Fibroblast of villous mesenchyme (primary cell): Measurements from ENCODE around the gene SLCO1C1. TPM values are rescaled to one million over a fixed set of nuclear protein-coding genes. Genes with fewer than 3 reads are reported as not detected.

Experiments used
- DNase-seq: peaks from one replicate; pipeline ENCODE4 v3.0.0-alpha.2; 2010; ENCODE audit warnings: low read depth
- H3K4me3 ChIP-seq: 2 replicates; pipeline ENCODE4 v1.5.1; 2011; ENCODE audit warnings: low read depth, mild to moderate bottlenecking, low read length
- total RNA-seq: library from RNA; depleted of rRNA; stranded (reverse); fragments of >200 nt; gene quantifications from 2 replicates; pipeline ENCODE4 v1.2.3, GENCODE V29; 2012
- TF ChIP-seq, protein P1 (sequence below): IDR thresholded peaks from 2 replicates; pipeline ENCODE4 v1.5.1; 2012; ENCODE audit warnings: low read depth, mild to moderate bottlenecking, low read length; ENCODE audit not compliant: insufficient read depth

SLCO1C1 gene
- total RNA-seq, 1 donor, result under 0.01 TPM

DNA sequence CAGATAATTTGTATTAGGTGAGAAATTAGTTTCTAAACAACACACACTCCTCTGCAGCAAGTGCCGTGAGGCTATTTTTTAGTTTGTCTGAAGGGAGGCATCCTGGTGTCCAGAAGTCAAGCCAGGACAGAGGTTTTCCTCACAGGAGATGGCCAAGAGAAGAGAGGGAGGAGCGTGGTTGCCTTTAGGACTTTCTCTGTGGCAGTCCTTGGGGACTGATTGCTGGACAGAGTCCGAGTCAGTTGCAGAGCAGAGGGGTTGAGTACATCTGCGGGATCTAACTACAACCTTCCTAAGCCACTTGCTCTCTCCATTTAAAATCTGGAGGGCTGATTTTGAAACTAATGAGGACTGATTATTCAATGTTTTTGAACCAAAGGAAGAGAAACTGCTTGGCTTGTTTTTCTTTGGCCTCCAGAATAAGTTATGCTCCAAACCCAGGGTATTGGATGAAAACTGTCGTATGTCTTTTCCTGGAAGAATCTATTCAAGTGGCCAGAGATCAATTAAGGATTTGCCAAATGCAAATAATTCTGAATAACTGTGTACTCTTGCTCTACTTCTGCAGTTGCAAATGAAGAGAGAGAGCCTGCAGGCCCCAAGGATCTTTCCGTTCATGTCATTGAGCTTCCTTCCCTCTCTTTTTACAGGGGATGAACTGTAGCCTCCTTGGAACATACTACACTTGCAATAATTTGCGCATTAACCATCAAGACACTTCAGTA, 1.2 kb downstream of the SLCO1C1 start:
- DNase-seq, result no peak
- TF ChIP-seq, protein P1, sequence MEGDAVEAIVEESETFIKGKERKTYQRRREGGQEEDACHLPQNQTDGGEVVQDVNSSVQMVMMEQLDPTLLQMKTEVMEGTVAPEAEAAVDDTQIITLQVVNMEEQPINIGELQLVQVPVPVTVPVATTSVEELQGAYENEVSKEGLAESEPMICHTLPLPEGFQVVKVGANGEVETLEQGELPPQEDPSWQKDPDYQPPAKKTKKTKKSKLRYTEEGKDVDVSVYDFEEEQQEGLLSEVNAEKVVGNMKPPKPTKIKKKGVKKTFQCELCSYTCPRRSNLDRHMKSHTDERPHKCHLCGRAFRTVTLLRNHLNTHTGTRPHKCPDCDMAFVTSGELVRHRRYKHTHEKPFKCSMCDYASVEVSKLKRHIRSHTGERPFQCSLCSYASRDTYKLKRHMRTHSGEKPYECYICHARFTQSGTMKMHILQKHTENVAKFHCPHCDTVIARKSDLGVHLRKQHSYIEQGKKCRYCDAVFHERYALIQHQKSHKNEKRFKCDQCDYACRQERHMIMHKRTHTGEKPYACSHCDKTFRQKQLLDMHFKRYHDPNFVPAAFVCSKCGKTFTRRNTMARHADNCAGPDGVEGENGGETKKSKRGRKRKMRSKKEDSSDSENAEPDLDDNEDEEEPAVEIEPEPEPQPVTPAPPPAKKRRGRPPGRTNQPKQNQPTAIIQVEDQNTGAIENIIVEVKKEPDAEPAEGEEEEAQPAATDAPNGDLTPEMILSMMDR, result no peak
- H3K4me3 ChIP-seq, result no peak overlapping the region

DNA sequence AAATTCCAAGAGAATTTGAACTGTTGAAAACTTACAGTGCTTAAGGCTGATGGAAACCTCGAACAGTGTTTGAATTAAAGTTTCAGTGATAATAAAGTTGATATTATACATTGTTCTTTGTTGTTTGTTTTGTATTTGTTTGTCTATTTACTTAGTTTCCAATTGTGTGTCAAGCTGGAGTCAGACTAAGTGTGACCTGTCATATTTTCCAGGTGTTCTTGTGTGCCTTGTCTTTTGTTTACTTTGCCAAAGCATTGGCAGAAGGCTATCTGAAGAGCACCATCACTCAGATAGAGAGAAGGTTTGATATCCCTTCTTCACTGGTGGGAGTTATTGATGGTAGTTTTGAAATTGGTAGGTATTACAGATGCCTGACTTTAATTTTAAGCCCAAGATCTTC, 6.0 kb downstream of the SLCO1C1 start:
- H3K4me3 ChIP-seq, result no peak overlapping the region
- TF ChIP-seq, protein P1, result no peak
- no peak for DNase-seq

DNA sequence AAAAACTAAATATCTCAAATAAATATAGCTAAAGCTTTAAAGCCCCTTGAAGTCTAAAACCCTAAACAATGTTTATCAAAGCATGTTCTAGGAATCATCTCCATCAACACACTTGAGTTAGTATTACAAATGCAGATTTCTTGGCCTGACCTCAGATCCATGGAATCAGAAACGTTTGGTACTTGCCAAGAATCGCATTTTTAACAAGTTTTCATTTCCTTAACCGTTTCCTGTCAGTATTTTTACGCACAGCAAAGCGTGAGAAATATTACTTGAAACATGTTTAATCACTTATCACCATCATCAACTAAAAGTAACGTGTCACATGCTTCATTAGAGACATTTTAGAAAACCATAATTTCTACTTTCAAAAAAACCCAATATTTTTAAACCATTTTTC, 9.7 kb downstream of the SLCO1C1 start:
- TF ChIP-seq, protein P1, result no peak
- DNase-seq, result no peak
- H3K4me3 ChIP-seq, result no peak overlapping the region

DNA sequence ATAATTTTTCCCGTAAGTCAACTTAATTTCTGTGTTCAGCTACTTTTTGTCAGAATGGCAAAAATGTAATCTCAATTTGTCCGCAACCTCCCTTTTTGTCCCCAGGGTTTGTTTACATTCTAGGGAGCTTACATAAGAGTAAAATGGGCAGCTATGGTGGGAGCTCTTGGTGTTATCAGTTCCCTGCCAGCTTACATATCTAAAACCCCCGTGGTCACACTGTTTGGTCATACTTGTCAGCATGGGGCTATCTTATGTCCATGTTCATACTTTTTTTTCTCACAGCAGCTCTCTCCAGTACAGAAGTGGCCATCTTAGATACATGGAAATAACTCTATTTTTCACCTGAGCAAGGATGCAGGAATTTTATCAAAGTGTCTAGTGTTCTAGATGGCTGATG, 16.7 kb downstream of the SLCO1C1 start:
- TF ChIP-seq, protein P1, result no peak
- no peak overlapping the region for H3K4me3 ChIP-seq
- no peak for DNase-seq

DNA sequence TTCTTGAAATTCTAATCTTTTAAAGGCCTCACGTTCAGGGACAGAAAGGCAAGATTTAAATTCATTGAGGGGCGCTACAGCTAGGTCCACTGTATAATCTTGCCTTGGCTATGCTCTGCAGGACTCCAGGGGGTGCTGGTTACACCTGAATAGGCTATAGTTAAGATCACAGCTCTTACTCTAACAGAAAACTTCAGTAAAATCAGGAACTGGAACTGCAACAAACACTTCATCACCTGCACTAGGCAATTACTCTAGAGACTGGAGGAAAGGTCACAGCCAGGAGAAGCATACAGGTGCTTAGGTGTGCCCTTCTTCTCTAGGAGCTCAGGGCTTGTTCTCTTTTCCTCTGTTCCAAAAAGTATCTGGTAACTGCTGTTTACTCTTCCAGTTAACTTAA, 20.9 kb downstream of the SLCO1C1 start:
- H3K4me3 ChIP-seq, result no peak overlapping the region
- DNase-seq, result no peak
- TF ChIP-seq, protein P1, result no peak

DNA sequence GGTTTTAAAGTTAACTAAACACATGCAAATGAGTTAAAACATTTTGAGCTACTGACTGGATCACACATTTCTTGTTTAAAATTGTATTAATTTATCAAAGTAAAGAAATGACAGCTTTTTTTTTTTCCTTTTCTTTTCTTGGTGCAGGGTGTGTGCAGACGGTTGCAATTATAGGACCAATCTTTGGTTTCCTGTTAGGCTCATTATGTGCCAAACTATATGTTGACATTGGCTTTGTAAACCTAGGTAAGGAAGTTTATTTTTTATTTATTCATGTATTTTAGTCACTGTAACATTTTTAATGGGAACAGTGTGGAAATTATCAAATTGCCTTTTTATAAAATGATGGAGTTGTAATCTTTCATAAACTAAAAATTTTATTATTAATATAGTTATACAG, 21.9 kb downstream of the SLCO1C1 start:
- DNase-seq, result no peak
- no peak overlapping the region for H3K4me3 ChIP-seq
- TF ChIP-seq, protein P1, result no peak

DNA sequence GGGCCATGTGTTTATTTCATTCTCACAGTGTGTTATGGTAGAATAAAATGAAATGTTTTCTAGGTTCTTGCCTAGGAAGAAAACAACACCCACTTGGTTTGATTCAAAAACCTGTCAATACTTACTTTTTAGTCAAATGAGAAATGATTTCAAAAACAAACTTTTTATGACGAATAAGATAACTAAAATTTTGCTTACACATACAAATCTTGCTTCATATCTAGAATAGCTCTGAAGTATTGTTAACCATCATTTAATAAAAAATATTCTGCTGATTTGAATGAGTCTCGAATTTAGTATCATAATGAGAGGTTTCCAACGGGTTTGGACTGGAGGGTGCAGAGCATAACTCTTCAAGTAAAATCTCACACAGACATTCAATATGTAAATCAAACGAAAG, 23.2 kb downstream of the SLCO1C1 start:
- DNase-seq, result no peak
- no peak overlapping the region for H3K4me3 ChIP-seq
- TF ChIP-seq, protein P1, result no peak
